GM19025 (cell line): Measurements from ENCODE around the gene IRF2BP1.

Source experiments
- ATAC-seq: cut with Tn5 transposase; IDR thresholded peaks from one replicate; pipeline ENCODE4 v1.9.1; 2021; ENCODE audit warnings: mild to moderate bottlenecking, low read depth, moderate library complexity; ENCODE audit not compliant: unreplicated experiment

Gene IRF2BP1

GRCh38 chr19:45863335-45863839, 22.6 kb downstream of the IRF2BP1 start:
- ATAC-seq, result no peak

GRCh38 chr19:45862564-45863334, 23.2 kb downstream of the IRF2BP1 start, which contains the start of gene SYMPK:
Gene SYMPK (minus strand): TSS chr19:45863147. CDS start chr19:45854495, 8,652 bp downstream.
- peak; percentile 90 for ATAC-seq

GRCh38 chr19:45862271-45862563, 23.7 kb downstream of the IRF2BP1 start:
- no peak for ATAC-seq

GRCh38 chr19:45860359-45861259, 25.3 kb downstream of the IRF2BP1 start:
- ATAC-seq, result no peak

- no peak for ATAC-seq
Observed at GRCh38 chr19:45854167-45854778, 31.7 kb downstream of the IRF2BP1 start.

GRCh38 chr19:45852983-45853382, 33.0 kb downstream of the IRF2BP1 start:
- ATAC-seq, result no peak

GRCh38 chr19:45852145-45852750, 33.7 kb downstream of the IRF2BP1 start:
- ATAC-seq, result no peak

GRCh38 chr19:45848922-45849321, 37.0 kb downstream of the IRF2BP1 start:
- ATAC-seq, result no peak

- no peak for ATAC-seq
Observed at GRCh38 chr19:45847663-45848062, 38.3 kb downstream of the IRF2BP1 start.

GRCh38 chr19:45842198-45842597, 43.7 kb downstream of the IRF2BP1 start:
- no peak for ATAC-seq

- ATAC-seq, result no peak
Observed at GRCh38 chr19:45834970-45835369, 51.0 kb downstream of the IRF2BP1 start.
